Measurements from ENCODE around the gene SLC19A3.
"Not testable (repeated sequence)": the region's sequence is repeated elsewhere in the genome, so short reads cannot be mapped to it uniquely, and the experiment has no call there.

SLC19A3 gene

DNA sequence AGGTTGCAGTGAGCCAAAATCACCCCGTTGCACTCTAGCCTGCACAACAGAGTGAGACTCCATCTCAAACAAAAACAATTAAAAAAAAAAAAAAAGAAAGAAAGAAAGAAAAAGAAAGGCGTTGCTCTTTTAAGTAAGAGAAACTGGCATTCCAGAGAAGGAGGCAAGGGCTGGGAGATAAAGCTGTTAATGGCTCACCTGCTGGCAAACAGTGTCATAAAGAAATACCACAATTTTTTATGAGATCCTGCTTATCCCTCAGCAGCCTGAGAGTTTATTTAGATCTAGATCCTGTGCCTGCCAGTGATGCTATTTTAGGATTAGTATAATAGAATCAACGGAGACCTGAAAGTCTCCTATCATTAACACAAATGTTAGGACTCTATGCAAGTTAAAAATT, 16.3 kb downstream of the SLC19A3 start:
- no peak for DNase-seq

DNA sequence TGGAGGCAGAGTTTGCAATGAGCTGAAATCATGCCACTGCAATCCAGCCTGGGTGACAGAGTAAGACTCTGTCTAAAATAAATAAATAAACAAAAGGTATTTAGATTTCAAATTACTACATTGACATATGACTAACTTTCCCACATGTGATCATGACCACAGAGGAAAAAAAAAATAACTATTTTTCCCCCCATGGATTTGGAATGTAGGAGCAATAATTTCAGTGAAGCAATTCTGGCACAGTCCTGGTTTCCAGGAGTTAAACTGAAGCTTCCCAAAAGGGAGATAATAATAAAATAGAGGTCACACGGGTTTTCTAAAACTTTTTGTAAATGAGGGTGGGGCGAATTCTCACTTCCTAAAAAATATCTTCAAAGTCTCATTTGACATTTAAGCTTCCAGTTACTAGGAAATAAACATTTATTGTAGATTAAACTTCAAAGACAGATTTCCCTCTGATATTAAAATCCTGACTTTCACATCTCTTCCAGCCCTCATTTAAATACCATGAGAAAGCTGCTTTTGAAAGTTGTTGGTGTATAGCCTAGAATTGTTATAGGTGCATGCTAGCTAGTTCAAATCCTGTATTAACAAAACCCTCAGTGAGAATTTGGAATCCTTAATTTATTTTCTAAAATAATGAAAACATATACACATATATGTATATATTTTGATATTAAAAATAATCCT, 20.7 kb downstream of the SLC19A3 start:
- DNase-seq: no peak

DNA sequence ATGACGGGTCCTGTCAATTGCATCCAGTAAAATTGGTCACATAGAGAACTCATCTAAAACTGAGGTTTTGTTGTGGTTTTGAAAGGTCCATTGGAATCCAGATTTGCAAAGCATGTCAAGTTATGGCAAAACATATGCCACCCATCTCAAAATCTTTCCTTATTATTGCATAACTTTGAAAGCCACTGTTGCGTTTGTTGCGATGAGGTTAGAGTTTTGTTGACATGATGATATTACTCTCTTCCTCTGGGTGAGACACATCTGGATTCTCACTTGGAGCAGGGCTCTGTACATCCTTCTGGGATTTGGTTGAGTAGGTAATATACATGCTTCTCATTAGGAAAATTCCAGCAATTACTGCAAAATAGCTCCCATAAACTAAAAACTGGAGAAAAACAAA, 30.6 kb downstream of the SLC19A3 start:
- no peak for DNase-seq

DNA sequence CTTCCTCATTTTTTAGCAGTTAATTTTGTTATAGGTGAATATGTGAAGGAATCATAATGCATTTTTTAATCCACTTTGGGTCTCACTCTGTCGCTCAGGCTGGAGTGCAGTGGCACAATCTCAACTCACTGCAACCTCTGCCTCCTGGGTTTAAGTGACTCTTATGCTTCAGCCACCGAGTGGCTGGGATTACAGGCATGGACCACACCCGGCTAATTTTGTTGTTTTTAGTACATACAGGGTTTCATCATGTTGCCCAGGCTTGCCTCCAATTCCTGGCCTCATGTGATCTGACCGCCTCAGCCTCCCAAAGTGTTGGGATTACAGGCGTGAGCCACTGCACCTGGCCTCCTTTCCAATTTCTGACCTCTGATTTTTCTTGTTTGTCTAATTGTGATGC, 33.6 kb downstream of the SLC19A3 start:
- no peak for DNase-seq

DNA sequence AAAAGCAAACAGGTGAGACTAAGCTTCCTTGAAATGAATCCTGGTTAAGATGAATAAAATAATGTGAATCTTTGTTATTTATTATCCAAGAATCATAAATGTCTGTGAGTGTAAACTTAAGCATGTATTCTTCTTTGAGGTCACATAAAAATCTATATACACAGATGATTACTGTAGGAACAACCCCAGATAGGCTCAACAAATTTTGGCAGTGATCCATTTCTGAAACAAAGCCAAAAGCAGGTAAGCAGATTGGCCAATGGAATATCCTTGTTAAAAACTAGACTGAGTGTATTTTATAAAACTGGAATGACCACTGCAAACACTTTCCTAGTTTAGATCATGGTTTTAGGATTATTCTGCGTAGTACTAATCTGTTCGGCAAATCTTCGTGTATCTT, 39.9 kb downstream of the SLC19A3 start:
- DNase-seq: no peak

DNA sequence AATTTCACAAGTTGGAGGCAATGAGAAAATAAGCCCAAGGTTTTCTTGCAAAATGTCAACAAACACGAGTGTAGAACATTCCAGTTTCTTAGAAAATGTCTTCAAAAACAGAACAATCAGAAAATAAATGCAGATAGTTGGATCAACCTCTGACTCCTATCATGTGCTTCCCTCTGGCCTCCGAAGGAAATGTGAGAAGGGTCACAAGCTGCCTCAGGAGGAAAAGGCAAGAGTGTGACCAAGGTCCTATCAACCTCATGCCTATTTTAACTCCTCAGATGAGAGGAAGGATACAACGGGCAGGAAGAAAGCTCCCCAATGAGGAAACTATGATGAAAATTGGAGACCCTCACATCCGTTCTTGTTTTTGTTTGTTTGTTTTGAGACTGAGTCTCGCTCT, 43.3 kb downstream of the SLC19A3 start:
- DNase-seq: no peak

DNA sequence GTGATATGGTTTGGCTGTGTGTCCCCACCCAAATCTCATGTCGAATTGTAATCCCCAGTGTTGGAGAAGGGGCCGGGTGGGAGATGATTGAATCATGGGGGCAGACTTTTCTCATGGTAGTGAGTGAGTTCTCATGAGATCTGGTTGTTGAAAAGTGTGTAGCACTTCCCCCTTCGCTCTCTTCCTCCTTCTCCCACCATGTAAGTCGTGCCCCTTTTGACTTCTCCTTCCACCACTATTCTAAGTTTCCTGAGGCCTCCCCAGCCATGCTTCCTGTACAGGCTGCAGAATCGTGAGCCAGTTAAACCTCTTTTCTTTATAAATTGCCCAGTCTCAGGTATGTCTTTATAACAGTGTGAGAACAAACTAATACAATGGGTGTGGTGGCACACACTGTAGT, 44.2 kb downstream of the SLC19A3 start:
- DNase-seq: not testable (repeated sequence)

DNA sequence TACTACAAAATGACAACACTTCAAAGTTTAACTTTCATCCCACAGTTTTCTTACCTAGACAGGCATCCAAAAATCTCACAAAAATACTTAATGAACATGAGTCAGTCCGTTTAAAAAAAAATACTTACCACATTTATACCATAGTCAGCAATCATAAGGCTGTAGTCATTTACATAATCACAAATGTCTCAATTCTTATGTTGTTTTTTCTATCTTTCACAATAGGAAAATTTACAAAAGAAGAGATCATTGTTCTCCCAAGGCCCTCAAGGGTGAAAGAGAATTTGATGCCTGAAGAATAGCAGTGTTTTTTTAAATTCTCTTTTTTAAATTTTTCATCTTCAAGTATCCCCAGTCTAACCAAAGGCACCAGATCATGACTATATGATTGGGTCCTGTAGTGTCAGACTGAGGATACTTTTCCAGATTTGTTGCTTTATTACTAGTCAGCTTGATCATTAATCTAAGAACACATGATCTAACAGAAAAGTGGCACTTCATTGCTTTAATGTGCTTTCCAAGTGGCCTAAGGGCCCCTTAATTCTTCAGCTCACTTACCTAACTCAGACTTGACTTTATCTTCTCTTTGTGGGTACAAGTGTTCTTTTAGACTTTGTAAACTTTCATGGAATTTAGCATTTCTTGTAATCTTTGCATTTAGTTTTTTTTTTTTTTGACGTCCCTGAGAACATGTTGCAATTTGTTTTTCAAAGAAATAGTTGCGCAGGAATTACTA, 46.5 kb downstream of the SLC19A3 start:
- DNase-seq: no peak

DNA sequence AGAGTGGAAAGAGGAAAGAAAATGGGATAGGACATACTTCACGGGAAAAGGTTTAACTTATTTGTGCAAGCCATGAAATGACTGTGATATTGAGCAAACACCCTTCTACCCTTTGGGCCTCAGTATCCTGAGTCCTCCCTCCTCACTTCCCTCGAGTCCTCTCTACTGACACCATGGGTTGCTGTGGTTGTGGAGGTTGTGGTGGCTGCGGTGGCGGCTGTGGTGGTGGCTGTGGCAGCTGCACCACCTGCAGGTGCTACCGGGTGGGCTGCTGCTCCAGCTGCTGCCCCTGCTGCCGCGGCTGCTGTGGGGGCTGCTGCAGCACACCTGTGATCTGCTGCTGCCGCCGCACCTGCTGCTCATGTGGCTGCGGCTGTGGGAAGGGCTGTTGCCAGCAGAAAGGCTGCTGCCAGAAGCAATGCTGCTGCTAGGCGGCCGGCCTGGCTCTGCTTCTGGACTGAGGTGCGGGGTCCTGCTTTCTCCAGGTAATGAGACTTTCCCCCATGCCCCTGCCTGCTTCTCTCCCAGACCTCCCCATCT, 51.1 kb downstream of the SLC19A3 start, which contains the start of gene SCYGR5:
SCYGR5 (plus strand) TSS at position 174 of the 540 bp plus-strand sequence; CDS start at position 174, 0 bp downstream.
- DNase-seq: not testable (repeated sequence)

DNA sequence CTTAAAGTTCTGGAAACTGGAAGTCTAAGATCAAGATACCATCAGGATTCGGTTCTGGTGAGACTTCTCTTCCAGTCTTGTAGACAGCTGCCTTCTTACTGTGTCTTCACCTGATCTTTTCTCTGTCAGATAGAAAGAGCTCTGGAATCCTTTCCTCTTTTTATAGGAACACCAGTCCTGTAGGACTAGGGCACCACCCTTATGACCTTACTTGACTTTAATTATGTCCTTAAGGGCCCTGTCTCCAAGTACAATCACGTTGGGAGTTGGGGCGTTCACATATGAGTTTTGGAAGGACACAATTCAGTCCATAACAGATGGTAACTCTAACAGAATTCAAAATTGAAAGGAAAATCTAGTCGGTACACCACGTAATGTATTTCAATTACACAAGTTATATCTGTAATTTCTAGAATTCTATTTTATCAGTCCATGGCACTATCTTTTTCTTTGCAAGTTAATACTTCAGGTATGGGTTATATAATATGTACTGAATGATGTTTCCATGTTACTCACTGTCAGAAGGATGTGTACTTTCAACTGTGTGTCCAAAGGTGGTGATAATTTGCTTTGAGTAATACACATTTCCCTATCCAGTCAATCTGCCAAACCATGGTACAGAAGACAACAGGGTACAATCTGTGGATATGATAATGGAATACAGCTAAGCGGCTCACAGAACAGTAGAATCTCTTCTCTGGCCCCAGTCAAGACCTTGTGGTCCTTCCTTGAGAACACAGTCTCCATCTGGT, 52.5 kb downstream of the SLC19A3 start:
- no peak for DNase-seq

DNA sequence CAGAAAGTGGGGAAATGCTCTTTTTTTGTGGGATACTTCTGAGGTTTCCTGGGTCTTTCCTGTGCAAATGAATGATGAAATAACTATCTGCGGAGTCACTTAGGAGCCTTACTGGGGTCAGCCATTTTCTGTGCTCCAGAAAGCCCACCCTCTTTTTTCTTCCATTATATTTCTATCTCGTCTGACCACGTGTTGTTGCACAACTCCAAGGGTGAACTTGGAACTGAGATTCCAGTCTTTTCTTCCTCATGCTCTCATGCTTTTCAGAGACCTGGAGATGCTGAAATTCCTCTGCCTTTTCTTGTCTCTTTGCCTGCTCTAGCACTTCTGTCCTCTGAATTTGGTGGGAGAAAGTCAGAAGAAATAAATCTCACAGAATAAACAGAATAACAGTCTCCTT, 56.0 kb downstream of the SLC19A3 start:
- DNase-seq: no peak

DNA sequence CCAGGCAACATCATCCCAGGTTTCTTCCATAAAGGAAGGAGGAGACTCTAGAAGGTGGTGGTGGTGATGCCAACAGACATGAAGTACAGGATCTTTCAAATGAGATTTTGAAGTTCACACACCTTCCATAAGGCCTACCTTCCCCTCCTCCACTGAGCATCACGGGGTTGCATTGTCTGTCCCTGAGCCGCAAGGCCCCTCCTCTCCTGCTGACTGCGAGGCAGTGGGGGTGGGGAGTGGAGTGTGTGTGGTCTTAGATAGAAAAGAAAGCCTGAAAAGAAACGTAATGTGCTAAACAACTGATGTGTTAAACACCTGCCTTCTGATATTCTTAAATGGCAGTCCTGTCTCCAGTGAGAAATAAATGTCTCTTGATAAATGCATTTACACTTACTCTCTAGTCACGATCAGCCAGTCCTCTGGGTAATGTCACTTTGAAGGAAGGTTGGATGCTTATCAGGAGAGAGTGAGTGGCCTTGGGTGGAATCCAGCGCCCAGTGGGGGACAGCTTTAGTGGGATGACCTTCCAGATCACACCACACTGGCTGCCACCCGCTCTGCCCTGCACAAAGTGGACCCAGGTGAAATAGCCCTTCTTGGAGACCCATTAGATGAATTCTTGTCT, 56.7 kb downstream of the SLC19A3 start:
- DNase-seq: no peak

DNA sequence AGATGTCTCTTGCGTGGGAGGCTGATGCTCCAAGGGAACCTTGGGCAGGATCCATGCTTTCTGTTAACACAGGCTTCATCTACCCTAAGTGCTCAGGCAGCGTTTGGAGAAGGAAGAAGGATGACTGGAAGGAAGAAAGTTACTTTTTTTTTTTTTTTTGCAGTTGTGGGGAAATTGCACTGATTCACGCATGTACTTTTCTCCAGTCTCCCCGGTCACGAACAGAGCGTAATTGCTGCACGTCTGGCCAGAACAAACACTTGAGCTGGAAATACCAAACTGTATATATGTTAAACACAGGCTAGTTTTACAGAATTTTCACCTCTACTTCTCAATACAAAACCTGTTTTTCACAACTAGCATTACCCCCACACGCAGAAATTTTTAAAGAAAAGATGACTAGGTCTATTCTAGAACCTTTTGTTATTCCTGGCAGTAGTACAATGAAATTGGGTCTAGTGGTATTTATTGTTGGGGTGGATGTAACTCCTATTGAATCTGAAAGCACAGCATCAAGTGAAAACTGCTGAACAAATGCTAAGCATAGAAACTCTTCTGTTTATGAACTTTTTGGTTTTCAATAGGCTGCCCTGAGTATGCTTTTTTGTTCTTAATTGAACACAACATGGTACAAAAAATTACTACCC, 60.5 kb downstream of the SLC19A3 start:
- DNase-seq: no peak

DNA sequence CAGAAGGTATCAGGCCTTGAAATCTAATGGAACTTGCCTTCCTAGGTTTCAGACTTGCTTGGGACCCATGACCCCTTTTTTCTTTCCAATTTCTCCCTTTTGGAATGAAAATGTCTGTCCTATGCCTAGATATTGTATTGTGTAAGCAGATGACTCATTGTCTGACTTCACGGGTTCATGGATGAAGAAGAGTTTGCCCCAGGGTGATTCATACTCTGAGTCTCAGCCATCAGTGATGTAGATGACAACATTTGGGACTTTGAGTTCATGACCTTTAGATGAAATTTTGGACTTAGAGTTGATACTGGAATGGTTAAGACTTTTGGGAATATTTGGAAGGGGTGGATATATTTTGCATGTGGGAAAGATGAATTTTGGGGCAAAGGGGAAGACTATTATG, 62.4 kb downstream of the SLC19A3 start:
- no peak for DNase-seq

DNA sequence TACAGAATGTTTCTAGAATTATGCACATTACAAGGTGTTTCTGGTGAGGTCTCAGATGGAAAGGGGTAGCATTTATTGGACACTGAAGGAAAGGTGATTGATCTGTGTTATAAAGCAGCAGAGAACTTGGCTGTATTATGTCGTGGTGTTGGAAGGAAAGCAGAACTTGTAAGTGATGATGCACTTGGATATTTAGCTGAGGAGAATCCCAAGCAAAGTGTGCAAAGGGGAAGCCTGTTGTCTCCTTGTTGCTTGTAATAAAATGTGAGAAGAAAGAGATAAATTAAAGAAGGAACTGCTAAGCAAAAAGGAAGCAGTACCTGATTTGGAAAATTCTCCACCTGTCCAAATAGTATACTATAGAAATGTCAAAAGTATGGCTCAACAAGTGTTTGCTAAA, 63.4 kb downstream of the SLC19A3 start:
- no peak for DNase-seq

DNA sequence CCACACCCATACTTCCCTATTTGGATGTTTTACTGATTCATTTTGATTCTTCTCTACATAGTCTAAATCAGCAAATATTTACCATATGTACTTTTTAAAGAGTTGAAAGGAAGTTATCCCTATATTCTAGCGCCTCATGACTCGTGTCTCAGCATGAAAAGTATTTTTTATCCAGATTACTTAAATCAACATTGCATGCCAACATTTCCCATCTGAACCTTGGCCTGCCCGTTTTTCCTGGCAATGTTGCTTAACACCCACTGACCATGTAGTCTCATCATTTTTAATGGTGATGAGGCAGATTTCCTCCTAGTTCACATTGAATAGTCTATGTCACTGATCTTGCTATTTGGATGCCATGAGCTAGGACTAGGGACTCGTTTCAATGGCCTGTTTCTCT, 64.4 kb downstream of the SLC19A3 start:
- DNase-seq: no peak

DNA sequence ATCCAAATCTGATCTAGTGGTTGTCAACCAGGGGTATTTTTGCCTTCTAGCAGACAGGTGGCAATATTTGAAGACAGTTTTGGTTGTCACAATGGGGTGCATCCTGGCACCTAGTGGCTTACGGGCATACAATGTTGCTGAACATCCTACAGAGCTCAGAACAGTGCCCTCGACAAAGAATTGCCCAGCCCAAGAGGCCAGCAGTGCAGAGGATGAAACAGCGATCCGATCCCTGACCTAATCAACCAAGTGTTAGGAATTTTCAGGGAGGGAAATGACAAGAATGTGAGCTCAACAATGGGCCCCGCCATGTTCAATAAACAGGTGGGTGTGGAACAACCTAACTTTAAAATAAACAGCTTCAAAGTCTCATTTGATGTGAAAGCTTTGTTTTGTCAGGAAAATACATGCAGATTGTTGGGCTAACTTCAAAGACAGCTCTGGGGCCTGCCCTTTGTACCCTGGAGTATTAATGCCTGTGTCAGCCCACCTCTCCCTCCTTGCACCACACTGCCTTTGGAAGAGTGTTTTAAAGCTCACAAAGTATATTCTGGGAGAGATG, 73.8 kb downstream of the SLC19A3 start:
- no peak for DNase-seq

DNA sequence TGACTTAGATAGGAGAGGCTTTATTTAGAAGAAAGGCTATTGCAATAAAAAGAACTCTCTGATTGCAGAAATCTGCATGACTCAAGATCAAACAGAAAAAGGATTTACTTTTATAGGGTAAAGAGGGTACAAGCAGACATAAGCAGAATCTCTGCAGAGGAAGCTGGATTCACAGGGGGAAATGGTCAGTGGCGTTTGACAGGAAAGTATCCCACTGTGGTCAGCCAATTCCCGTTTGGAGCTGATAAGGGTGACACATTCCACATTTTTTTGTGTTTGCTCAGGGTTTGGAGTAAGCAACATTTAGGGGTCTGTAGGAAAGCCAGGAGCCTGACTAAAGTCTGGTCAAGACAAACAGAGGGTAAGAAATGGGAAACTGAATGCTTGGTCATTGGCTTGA, 75.2 kb downstream of the SLC19A3 start:
- no peak for DNase-seq

DNA sequence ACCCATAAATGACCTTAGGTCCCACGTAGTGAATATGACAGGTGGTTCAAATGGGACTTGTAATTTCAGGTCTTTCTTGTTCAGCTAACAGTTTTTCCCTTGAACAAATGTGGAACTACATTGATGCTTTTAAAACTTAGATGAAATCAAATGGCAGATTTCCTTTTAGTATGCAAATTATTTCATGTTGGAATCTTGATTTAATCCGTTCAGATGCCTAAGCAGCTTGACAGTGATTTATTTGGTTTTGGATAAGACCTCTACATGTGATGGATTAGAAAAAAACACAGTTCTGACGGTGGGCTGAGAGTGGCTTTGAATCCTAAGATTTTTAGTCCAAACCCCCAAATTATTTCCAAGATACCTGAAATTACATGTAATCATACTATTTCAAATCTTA, 83.6 kb downstream of the SLC19A3 start:
- DNase-seq: no peak
